Measurements from ENCODE around the gene ERI3.

DNA sequence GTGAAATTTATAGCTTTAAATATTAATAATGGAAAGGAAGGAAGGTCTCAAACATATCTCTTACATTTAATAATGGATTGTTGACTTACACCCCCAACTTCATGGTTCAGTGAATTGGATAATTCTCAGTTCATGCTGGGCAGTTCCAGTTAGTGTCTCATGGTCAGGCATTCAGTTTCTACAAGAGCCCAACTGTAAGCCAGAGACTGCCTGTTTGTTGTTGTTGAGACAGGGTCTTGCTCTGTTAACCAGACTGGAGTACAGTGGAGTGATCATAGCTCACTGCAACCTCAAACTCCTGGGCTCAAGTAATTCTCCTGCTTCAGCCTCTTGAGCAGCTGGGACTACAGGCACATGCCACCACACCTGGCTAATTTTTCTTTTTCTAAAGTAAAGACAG is 146.8 kb downstream of the ERI3 start:
- TF ChIP-seq SLC30A9 (CRISPR knock-in tag; IDR thresholded peaks at IDR 0.05): no peak
- no peak for TF ChIP-seq SIRT6 (IDR thresholded peaks at IDR 0.05; ENCODE audit: low read depth, low read length)
- TF ChIP-seq SRF (CRISPR knock-in tag; IDR thresholded peaks at IDR 0.05): no peak
- TF ChIP-seq, protein P1, sequence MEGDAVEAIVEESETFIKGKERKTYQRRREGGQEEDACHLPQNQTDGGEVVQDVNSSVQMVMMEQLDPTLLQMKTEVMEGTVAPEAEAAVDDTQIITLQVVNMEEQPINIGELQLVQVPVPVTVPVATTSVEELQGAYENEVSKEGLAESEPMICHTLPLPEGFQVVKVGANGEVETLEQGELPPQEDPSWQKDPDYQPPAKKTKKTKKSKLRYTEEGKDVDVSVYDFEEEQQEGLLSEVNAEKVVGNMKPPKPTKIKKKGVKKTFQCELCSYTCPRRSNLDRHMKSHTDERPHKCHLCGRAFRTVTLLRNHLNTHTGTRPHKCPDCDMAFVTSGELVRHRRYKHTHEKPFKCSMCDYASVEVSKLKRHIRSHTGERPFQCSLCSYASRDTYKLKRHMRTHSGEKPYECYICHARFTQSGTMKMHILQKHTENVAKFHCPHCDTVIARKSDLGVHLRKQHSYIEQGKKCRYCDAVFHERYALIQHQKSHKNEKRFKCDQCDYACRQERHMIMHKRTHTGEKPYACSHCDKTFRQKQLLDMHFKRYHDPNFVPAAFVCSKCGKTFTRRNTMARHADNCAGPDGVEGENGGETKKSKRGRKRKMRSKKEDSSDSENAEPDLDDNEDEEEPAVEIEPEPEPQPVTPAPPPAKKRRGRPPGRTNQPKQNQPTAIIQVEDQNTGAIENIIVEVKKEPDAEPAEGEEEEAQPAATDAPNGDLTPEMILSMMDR (IDR thresholded peaks at IDR 0.05 in 2 of 3, conservative IDR thresholded peaks at IDR 0.05 in 1 of 3; ENCODE audit: insufficient read depth in 2 of 3, low read depth in 1 of 3, low read length in 3 of 3): no peak
- TF ChIP-seq ZNF274 (IDR thresholded peaks at IDR 0.05; ENCODE audit: borderline replicate concordance, low read depth, low read length): no peak
- TF ChIP-seq ZFP36 (IDR thresholded peaks at IDR 0.05; ENCODE audit: low read depth, low read length, partially characterized antibody): no peak
- TF ChIP-seq, protein P2, sequence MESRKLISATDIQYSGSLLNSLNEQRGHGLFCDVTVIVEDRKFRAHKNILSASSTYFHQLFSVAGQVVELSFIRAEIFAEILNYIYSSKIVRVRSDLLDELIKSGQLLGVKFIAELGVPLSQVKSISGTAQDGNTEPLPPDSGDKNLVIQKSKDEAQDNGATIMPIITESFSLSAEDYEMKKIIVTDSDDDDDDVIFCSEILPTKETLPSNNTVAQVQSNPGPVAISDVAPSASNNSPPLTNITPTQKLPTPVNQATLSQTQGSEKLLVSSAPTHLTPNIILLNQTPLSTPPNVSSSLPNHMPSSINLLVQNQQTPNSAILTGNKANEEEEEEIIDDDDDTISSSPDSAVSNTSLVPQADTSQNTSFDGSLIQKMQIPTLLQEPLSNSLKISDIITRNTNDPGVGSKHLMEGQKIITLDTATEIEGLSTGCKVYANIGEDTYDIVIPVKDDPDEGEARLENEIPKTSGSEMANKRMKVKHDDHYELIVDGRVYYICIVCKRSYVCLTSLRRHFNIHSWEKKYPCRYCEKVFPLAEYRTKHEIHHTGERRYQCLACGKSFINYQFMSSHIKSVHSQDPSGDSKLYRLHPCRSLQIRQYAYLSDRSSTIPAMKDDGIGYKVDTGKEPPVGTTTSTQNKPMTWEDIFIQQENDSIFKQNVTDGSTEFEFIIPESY (CRISPR knock-in tag; IDR thresholded peaks at IDR 0.05): no peak
- TF ChIP-seq SMC3 (conservative IDR thresholded peaks at IDR 0.05; ENCODE audit: insufficient read depth, low read depth, low read length): no peak
- no peak for TF ChIP-seq EGR1 (conservative IDR thresholded peaks at IDR 0.05)
- TF ChIP-seq CBX2 (IDR thresholded peaks at IDR 0.05; ENCODE audit: insufficient read depth, low read length, poor library complexity, severe bottlenecking): no peak
- TF ChIP-seq RFX5 (IDR thresholded peaks at IDR 0.05; ENCODE audit: low read depth, low read length): no peak
- TF ChIP-seq NRF1 (conservative IDR thresholded peaks at IDR 0.05 in 1 of 2, IDR thresholded peaks at IDR 0.05 in 1 of 2): no peak
- no peak for TF ChIP-seq POLR2A (conservative IDR thresholded peaks at IDR 0.05)
- no peak for TF ChIP-seq PRPF4 (IDR thresholded peaks at IDR 0.05; ENCODE audit: insufficient read depth, low read depth, low read length, poor library complexity, severe bottlenecking)
